IMR-90 (cell line): ENCODE results near the gene SERPINA1.

Source experiments
- CTCF ChIP-seq: conservative IDR thresholded peaks from 2 replicates; pipeline ENCODE4 v1.5.1; 2012; ENCODE audit warnings: mild to moderate bottlenecking, low read depth, low read length, improper control_type of control experiment
- ELK1 ChIP-seq: fragments of 150-350 bp; IDR thresholded peaks from 2 replicates; pipeline ENCODE4 v1.6.1; 2016; ENCODE audit warnings: low read depth, mild to moderate bottlenecking, low read length, moderate library complexity, borderline replicate concordance
- MAFK ChIP-seq: IDR thresholded peaks from 2 replicates; pipeline ENCODE4 v1.6.1; 2012; ENCODE audit warnings: low read depth, low read length, improper control_type of control experiment
- NFE2L2 ChIP-seq: fragments of 150-350 bp; IDR thresholded peaks from 2 replicates; pipeline ENCODE4 v1.6.1; 2016; ENCODE audit warnings: low read depth, mild to moderate bottlenecking, low read length

GRCh38 chr14:94344389-94344788 is 44.0 kb downstream of the SERPINA1 start:
- no peak for TF ChIP-seq NFE2L2
- TF ChIP-seq MAFK: no peak
- no peak for TF ChIP-seq CTCF
- no peak for TF ChIP-seq ELK1
